Measurements from ENCODE around the gene TFCP2L1.

The TFCP2L1 gene

GRCh38 chr2:121263996-121264715, 20.8 kb downstream of the TFCP2L1 start:
- no peak for DNase-seq

GRCh38 chr2:121260370-121261154, 24.4 kb downstream of the TFCP2L1 start:
- DNase-seq = no peak

- DNase-seq = no peak
Measured at GRCh38 chr2:121258051-121258450, 27.0 kb downstream of the TFCP2L1 start.

GRCh38 chr2:121257480-121257840, 27.5 kb downstream of the TFCP2L1 start:
- no peak for DNase-seq

- no peak for DNase-seq
Measured at GRCh38 chr2:121256720-121257479, 28.1 kb downstream of the TFCP2L1 start.

- DNase-seq = no peak
Measured at GRCh38 chr2:121255358-121255757, 29.6 kb downstream of the TFCP2L1 start.

GRCh38 chr2:121254748-121255147, 30.3 kb downstream of the TFCP2L1 start:
- no peak for DNase-seq

GRCh38 chr2:121253674-121254240, 31.2 kb downstream of the TFCP2L1 start:
- no peak for DNase-seq

GRCh38 chr2:121253021-121253673, 31.9 kb downstream of the TFCP2L1 start:
- no peak for DNase-seq

- DNase-seq = no peak
Measured at GRCh38 chr2:121251497-121251896, 33.5 kb downstream of the TFCP2L1 start.

GRCh38 chr2:121248766-121249343, 36.1 kb downstream of the TFCP2L1 start:
- DNase-seq = no peak

GRCh38 chr2:121247971-121248370, 37.0 kb downstream of the TFCP2L1 start:
- no peak for DNase-seq

- no peak for DNase-seq
Measured at GRCh38 chr2:121247534-121247933, 37.5 kb downstream of the TFCP2L1 start.

- DNase-seq = no peak
Measured at GRCh38 chr2:121246704-121247255, 38.2 kb downstream of the TFCP2L1 start.

- DNase-seq = no peak
Measured at GRCh38 chr2:121245913-121246312, 39.1 kb downstream of the TFCP2L1 start.

GRCh38 chr2:121245120-121245820, 39.7 kb downstream of the TFCP2L1 start:
- DNase-seq = no peak

- no peak for DNase-seq
Measured at GRCh38 chr2:121244616-121245015, 40.4 kb downstream of the TFCP2L1 start.

- no peak for DNase-seq
Measured at GRCh38 chr2:121243821-121244460, 41.1 kb downstream of the TFCP2L1 start.

GRCh38 chr2:121242976-121243375, 42.0 kb downstream of the TFCP2L1 start:
- DNase-seq = no peak

- no peak for DNase-seq
Measured at GRCh38 chr2:121242175-121242875, 42.7 kb downstream of the TFCP2L1 start.
